Measurements from ENCODE around the gene NTF3. TPM values are rescaled to one million over a fixed set of nuclear protein-coding genes. Genes with fewer than 3 reads are reported as not detected.

NTF3 gene
- total RNA-seq, 3 donors from 2014 or later (not counting 1 experiment from before 2014, with no cell fraction given): not detected

GRCh38 chr12:5433081-5433844 is 1.4 kb downstream of the NTF3 start:
- peaks cover 43% of the 10 kb centered on the region for H3K27me3 ChIP-seq (ENCODE audit: control insufficient read depth, insufficient read depth, low read length)
- DNase-seq (no peak), ATAC-seq (no peak)
- intact Hi-C loops (cut with micrococcal nuclease): no loop called here
- Mint-ChIP-seq H3K9me3 (no peaks in the 10 kb centered on the region), H3K36me3 (no peaks in the 10 kb centered on the region), H3K4me1 (peaks cover 0 to 9% of the 10 kb centered on the region in 2 donors), H3K27ac (no peak overlapping the region), H3K27me3 (ENCODE audit: low read depth in 2 of 2) (peaks cover 23 to 44% of the 10 kb centered on the region in 2 donors), H3K4me3 (peak overlapping the region; percentile 25)
- WGBS (ENCODE audit: insufficient coverage): 3% methylated on average over 59 of the region's 59 CpGs
- H3K4me3 ChIP-seq (ENCODE audit: low read length): no peak overlapping the region
- no peak overlapping the region for H3K27ac ChIP-seq (ENCODE audit: low read length)
- no peaks in the 10 kb centered on the region for H3K36me3 ChIP-seq (ENCODE audit: control insufficient read depth, insufficient read depth, low read length)
- H3K9me3 ChIP-seq (ENCODE audit: control insufficient read depth, insufficient read depth, low read length): no peaks in the 10 kb centered on the region
- H3K4me1 ChIP-seq (ENCODE audit: control insufficient read depth, insufficient read depth, low read length): peaks cover 9% of the 10 kb centered on the region
- no peak for TF ChIP-seq CTCF (IDR thresholded peaks at IDR 0.05)

GRCh38 chr12:5433845-5434646 is 2.1 kb downstream of the NTF3 start:
- intact Hi-C loops (cut with micrococcal nuclease): no loop called here
- DNase-seq (no peak), ATAC-seq (no peak)
- H3K27me3 Mint-ChIP-seq (ENCODE audit: low read depth in 2 of 2): peaks cover 19 to 40% of the 10 kb centered on the region in 2 donors
- H3K36me3 Mint-ChIP-seq: no peaks in the 10 kb centered on the region
- no peaks in the 10 kb centered on the region for H3K9me3 Mint-ChIP-seq
- no peak overlapping the region for H3K27ac Mint-ChIP-seq
- WGBS (ENCODE audit: insufficient coverage): 36% methylated on average over 13 of the region's 15 CpGs
- H3K4me3 Mint-ChIP-seq: no peak overlapping the region
- no peak for TF ChIP-seq CTCF (IDR thresholded peaks at IDR 0.05)
- H3K9me3 ChIP-seq (ENCODE audit: control insufficient read depth, insufficient read depth, low read length): no peaks in the 10 kb centered on the region
- H3K36me3 ChIP-seq (ENCODE audit: control insufficient read depth, insufficient read depth, low read length): no peaks in the 10 kb centered on the region
- peaks cover 0 to 9% of the 10 kb centered on the region in 2 donors for H3K4me1 Mint-ChIP-seq
- H3K27ac ChIP-seq (ENCODE audit: low read length): no peak overlapping the region
- no peak overlapping the region for H3K4me3 ChIP-seq (ENCODE audit: low read length)
- H3K27me3 ChIP-seq (ENCODE audit: control insufficient read depth, insufficient read depth, low read length): peaks cover 42% of the 10 kb centered on the region
- peaks cover 9% of the 10 kb centered on the region for H3K4me1 ChIP-seq (ENCODE audit: control insufficient read depth, insufficient read depth, low read length)

GRCh38 chr12:5434647-5435560 is 3.0 kb downstream of the NTF3 start:
- Mint-ChIP-seq H3K4me3 (no peak overlapping the region), H3K27ac (no peak overlapping the region), H3K4me1 (peaks cover 0 to 9% of the 10 kb centered on the region in 2 donors), H3K27me3 (ENCODE audit: low read depth in 2 of 2) (peaks cover 20 to 34% of the 10 kb centered on the region in 2 donors), H3K9me3 (no peaks in the 10 kb centered on the region), H3K36me3 (no peaks in the 10 kb centered on the region)
- no peak overlapping the region for H3K27ac ChIP-seq (ENCODE audit: low read length)
- no peak for DNase-seq
- H3K27me3 ChIP-seq (ENCODE audit: control insufficient read depth, insufficient read depth, low read length): peaks cover 35% of the 10 kb centered on the region
- ATAC-seq: no peak
- H3K36me3 ChIP-seq (ENCODE audit: control insufficient read depth, insufficient read depth, low read length): no peaks in the 10 kb centered on the region
- H3K4me1 ChIP-seq (ENCODE audit: control insufficient read depth, insufficient read depth, low read length): peaks cover 9% of the 10 kb centered on the region
- WGBS (ENCODE audit: insufficient coverage): 77% methylated on average over 5 of the region's 6 CpGs
- H3K4me3 ChIP-seq (ENCODE audit: low read length): no peak overlapping the region
- no peak for TF ChIP-seq CTCF (IDR thresholded peaks at IDR 0.05)
- H3K9me3 ChIP-seq (ENCODE audit: control insufficient read depth, insufficient read depth, low read length): no peaks in the 10 kb centered on the region
- intact Hi-C loops (cut with micrococcal nuclease): no loop called here

All from natural killer cell (primary cell).